HCT116 (cell line): ENCODE measurements around the gene C1orf21.

Experiments used
- EZH2phosphoT487 ChIP-seq: fragments of 200-600 bp; IDR thresholded peaks from 2 replicates; pipeline ENCODE4 v1.6.1; 2018; ENCODE audit warnings: antibody characterized with exemption, borderline replicate concordance
- REST ChIP-seq: IDR thresholded peaks from 2 replicates; pipeline ENCODE4 v1.6.1; 2012; ENCODE audit warnings: low read depth
- TCF7L2 ChIP-seq: IDR thresholded peaks from 2 replicates; pipeline ENCODE4 v1.7.0; 2011; ENCODE audit warnings: borderline replicate concordance, inconsistent platforms; ENCODE audit not compliant: insufficient read depth, insufficient read length; ENCODE audit errors: extremely low read depth
- TF ChIP-seq, protein P1 (sequence below), 3 experiments: fragments of 200-600 bp in 1 of 3; sonication (generic) in 1 of 3; IDR thresholded peaks in 2 of 3; conservative IDR thresholded peaks in 1 of 3; 2 replicates each; pipeline ENCODE4 v1.5.1; 2012 to 2017; ENCODE audit warnings: low read depth in 2 of 3, low read length in 2 of 3, antibody characterized with exemption in 1 of 3, borderline replicate concordance in 1 of 3, control low read depth in 1 of 3, mild to moderate bottlenecking in 1 of 3, mixed read lengths in 1 of 3, mixed run types in 1 of 3, moderate library complexity in 1 of 3; ENCODE audit not compliant: insufficient read depth in 1 of 3
- TF ChIP-seq, protein P2 (sequence below): IDR thresholded peaks from 2 replicates; pipeline ENCODE4 v1.6.1; 2012

DNA sequence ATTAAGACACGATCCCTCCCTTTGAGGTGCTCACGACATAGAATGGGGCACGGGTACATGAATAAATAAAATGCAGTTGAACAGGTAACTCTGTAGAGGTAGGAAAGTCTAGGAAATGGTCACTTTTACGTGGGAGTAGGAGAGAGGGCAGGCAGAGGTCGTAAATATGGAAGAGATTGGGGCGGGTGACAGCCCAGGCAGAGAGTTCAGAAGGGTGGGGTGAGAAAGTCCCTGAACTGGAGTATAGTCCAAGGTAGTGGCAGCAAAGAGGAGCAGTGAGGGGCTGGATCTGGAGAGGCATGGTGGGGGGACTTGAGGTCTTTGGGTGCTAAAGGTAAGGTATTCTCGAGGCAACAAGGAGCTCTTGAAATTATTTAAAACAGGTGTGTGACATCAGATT is 147.9 kb downstream of the C1orf21 start:
- TF ChIP-seq EZH2phosphoT487 = no peak
- TF ChIP-seq, protein P1, sequence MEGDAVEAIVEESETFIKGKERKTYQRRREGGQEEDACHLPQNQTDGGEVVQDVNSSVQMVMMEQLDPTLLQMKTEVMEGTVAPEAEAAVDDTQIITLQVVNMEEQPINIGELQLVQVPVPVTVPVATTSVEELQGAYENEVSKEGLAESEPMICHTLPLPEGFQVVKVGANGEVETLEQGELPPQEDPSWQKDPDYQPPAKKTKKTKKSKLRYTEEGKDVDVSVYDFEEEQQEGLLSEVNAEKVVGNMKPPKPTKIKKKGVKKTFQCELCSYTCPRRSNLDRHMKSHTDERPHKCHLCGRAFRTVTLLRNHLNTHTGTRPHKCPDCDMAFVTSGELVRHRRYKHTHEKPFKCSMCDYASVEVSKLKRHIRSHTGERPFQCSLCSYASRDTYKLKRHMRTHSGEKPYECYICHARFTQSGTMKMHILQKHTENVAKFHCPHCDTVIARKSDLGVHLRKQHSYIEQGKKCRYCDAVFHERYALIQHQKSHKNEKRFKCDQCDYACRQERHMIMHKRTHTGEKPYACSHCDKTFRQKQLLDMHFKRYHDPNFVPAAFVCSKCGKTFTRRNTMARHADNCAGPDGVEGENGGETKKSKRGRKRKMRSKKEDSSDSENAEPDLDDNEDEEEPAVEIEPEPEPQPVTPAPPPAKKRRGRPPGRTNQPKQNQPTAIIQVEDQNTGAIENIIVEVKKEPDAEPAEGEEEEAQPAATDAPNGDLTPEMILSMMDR (IDR thresholded peaks at IDR 0.05 in 2 of 3, conservative IDR thresholded peaks at IDR 0.05 in 1 of 3; ENCODE audit: borderline replicate concordance in 1 of 3, insufficient read depth in 1 of 3, low read depth in 2 of 3, low read length in 2 of 3) = no peak
- no peak for TF ChIP-seq REST
- TF ChIP-seq, protein P2, sequence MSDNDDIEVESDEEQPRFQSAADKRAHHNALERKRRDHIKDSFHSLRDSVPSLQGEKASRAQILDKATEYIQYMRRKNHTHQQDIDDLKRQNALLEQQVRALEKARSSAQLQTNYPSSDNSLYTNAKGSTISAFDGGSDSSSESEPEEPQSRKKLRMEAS = no peak
- TF ChIP-seq TCF7L2 = no peak
